Activated naive CD4-positive, alpha-beta T cell treated with anti-CD3 and anti-CD28 coated beads for 36 hours (primary cell): ENCODE measurements around the gene KSR2. TPM values are rescaled to one million over a fixed set of nuclear protein-coding genes. Genes with fewer than 3 reads are reported as not detected.
"Not testable (repeated sequence)": the region's sequence is repeated elsewhere in the genome, so short reads cannot be mapped to it uniquely, and the experiment has no call there.

Experiments used
- CTCF ChIA-PET: fragments of 350-600 bp; sonication (Branson Sonifier 250); formaldehyde crosslinking; loops from one replicate; lab custom pipeline; 2021; ENCODE audit warnings: antibody characterized with exemption; lab: Charles Lee
- DNase-seq: peaks from one replicate; pipeline ENCODE4 v3.0.0-alpha.2; 2020
- H3K27ac Mint-ChIP-seq: one replicate; pipeline ENCODE4 v1.8.0; 2021; ENCODE audit warnings: mild to moderate bottlenecking, mixed read lengths
- H3K27me3 Mint-ChIP-seq: one replicate; pipeline ENCODE4 v1.8.0; 2021; ENCODE audit warnings: low read depth, mixed read lengths
- H3K36me3 Mint-ChIP-seq: one replicate; pipeline ENCODE4 v1.8.0; 2021; ENCODE audit warnings: low read depth, mixed read lengths
- H3K4me1 Mint-ChIP-seq: one replicate; pipeline ENCODE4 v1.8.0; 2021; ENCODE audit warnings: low read depth, mixed read lengths
- H3K4me3 Mint-ChIP-seq: one replicate; pipeline ENCODE4 v1.8.0; 2021; ENCODE audit warnings: mild to moderate bottlenecking, moderate library complexity, mixed read lengths
- H3K9me3 Mint-ChIP-seq: one replicate; pipeline ENCODE4 v1.8.0; 2021; ENCODE audit warnings: mixed read lengths
- intact Hi-C: fragments of 100-400 bp; cut with micrococcal nuclease; formaldehyde crosslinking; loops from one replicate; pipeline ENCODE4 v1.15.1; 2023
- total RNA-seq, 2 experiments: library from RNA; stranded (reverse); gene quantifications; one replicate each; pipeline ENCODE4 v1.2.3, GENCODE V29; 2021

KSR2 gene
- total RNA-seq, 2 experiments from 2014 or later, result 0.05 TPM; not detected in 1

- no peak overlapping the region for H3K27ac Mint-ChIP-seq
- CTCF ChIA-PET, result no interaction called here
- intact Hi-C loops, result no loop called here
Observed at GRCh38 chr12:117661471-117661870, 307.3 kb downstream of the KSR2 start.

DNA sequence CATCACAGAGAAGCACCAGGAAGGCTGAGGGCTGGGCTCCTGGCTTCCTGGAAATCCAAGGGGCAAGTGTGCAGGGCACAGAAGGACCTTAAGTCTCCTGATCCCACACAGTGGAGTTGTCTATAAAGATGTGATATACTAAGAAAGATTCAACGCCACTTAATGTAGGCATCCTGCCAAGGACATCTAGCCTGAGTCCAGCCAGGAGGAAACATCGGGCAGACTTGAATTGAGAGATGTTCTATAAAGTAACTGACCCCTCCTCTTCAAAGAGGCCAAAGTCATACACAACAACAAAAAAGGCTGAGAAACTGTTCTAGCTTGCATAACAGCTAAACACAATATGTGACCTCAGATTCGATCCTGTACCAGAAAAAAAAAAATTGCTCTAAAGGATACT is 307.9 kb downstream of the KSR2 start:
- DNase-seq, result no peak
- Mint-ChIP-seq H3K4me3 (no peak overlapping the region), H3K36me3 (no peaks in the 10 kb centered on the region), H3K27ac (no peak overlapping the region), H3K9me3 (no peaks in the 10 kb centered on the region), H3K4me1 (no peaks in the 10 kb centered on the region), H3K27me3 (peaks cover 2% of the 10 kb centered on the region)
- intact Hi-C loops, result no loop called here
- CTCF ChIA-PET, result no interaction called here

More at GRCh38 chr12:117661471-117661870, 307.3 kb downstream of the KSR2 start:
- H3K27me3 Mint-ChIP-seq, result peaks cover 2% of the 10 kb centered on the region
- no peak overlapping the region for H3K4me3 Mint-ChIP-seq
- H3K9me3 Mint-ChIP-seq, result no peaks in the 10 kb centered on the region
- no peaks in the 10 kb centered on the region for H3K4me1 Mint-ChIP-seq
- no peaks in the 10 kb centered on the region for H3K36me3 Mint-ChIP-seq
- no peak for DNase-seq

GRCh38 chr12:117658226-117658625 is 310.6 kb downstream of the KSR2 start:
- H3K27ac Mint-ChIP-seq, result no peak overlapping the region
- intact Hi-C loops, result no loop called here
- no peaks in the 10 kb centered on the region for H3K4me1 Mint-ChIP-seq
- H3K4me3 Mint-ChIP-seq, result no peak overlapping the region
- H3K36me3 Mint-ChIP-seq, result peaks cover 2% of the 10 kb centered on the region
- CTCF ChIA-PET, result no interaction called here
- H3K9me3 Mint-ChIP-seq, result no peaks in the 10 kb centered on the region
- DNase-seq, result no peak
- H3K27me3 Mint-ChIP-seq, result peaks cover 2% of the 10 kb centered on the region

GRCh38 chr12:117649796-117650195 is 319.0 kb downstream of the KSR2 start:
- CTCF ChIA-PET, result no interaction called here
- intact Hi-C loops, result no loop called here
- H3K27ac Mint-ChIP-seq, result no peak overlapping the region
- peaks cover 8% of the 10 kb centered on the region for H3K9me3 Mint-ChIP-seq
- peaks cover 2% of the 10 kb centered on the region for H3K36me3 Mint-ChIP-seq
- DNase-seq, result no peak
- no peak overlapping the region for H3K4me3 Mint-ChIP-seq
- H3K4me1 Mint-ChIP-seq, result no peaks in the 10 kb centered on the region
- H3K27me3 Mint-ChIP-seq, result peaks cover 2% of the 10 kb centered on the region

DNA sequence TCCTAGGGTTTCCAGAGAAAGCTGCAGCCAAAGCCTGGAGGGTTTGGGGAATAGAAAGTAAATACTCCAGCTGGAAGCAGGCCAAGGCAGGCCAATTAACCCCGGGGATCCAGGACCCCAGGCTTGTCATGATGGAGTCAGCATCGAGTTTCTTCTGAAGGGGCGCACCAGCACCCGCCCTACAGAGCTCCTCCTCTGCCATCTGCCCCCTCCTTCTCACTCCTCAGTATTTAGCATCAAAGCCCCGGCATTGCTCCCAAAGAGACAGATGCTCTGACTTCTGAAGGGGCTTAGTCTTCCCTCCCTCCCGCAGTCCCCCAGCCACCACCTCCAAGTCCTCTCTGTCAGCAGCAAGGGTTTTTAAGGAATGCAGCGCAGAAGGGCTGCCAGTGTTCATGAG is 322.3 kb downstream of the KSR2 start:
- CTCF ChIA-PET, result interaction anchor here (0.6 kb wide), 1 partner anchor 553 kb away, joined by 4 read pairs; no protein-coding TSS in a partner anchor
- no peaks in the 10 kb centered on the region for H3K36me3 Mint-ChIP-seq
- peaks cover 4% of the 10 kb centered on the region for H3K9me3 Mint-ChIP-seq
- peaks cover 5% of the 10 kb centered on the region for H3K27me3 Mint-ChIP-seq
- no peaks in the 10 kb centered on the region for H3K4me1 Mint-ChIP-seq
- intact Hi-C loops, result no loop called here
- no peak for DNase-seq
- H3K27ac Mint-ChIP-seq, result no peak overlapping the region
- no peak overlapping the region for H3K4me3 Mint-ChIP-seq

DNA sequence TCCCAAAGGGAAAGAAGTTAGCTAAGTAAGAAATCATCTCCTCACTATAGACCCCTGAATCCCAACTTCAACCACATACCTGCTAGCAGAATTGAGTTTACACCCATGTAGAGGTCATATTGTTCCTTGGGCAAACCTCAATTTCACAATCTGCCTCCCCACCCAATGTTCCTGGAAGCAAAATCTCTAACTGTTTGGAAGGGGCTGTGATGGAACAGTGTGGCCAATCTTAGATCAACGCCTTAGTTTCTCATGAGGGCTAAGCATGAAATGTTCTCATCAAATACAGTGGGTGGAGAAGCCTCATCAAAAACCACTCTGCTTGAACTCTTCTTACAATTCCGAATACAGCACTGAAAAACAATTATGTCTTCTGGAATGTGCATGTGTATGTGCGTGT is 323.3 kb downstream of the KSR2 start:
- CTCF ChIA-PET, result no interaction called here
- H3K27me3 Mint-ChIP-seq, result peaks cover 5% of the 10 kb centered on the region
- no peaks in the 10 kb centered on the region for H3K9me3 Mint-ChIP-seq
- no peaks in the 10 kb centered on the region for H3K36me3 Mint-ChIP-seq
- H3K27ac Mint-ChIP-seq, result no peak overlapping the region
- H3K4me3 Mint-ChIP-seq, result no peak overlapping the region
- no peaks in the 10 kb centered on the region for H3K4me1 Mint-ChIP-seq
- DNase-seq, result no peak
- intact Hi-C loops, result no loop called here

GRCh38 chr12:117643971-117644370 is 324.8 kb downstream of the KSR2 start:
- Mint-ChIP-seq H3K4me3 (no peak overlapping the region), H3K27me3 (peaks cover 5% of the 10 kb centered on the region), H3K27ac (no peak overlapping the region), H3K36me3 (no peaks in the 10 kb centered on the region), H3K4me1 (no peaks in the 10 kb centered on the region), H3K9me3 (no peaks in the 10 kb centered on the region)
- CTCF ChIA-PET, result no interaction called here
- intact Hi-C loops, result no loop called here
- no peak for DNase-seq

DNA sequence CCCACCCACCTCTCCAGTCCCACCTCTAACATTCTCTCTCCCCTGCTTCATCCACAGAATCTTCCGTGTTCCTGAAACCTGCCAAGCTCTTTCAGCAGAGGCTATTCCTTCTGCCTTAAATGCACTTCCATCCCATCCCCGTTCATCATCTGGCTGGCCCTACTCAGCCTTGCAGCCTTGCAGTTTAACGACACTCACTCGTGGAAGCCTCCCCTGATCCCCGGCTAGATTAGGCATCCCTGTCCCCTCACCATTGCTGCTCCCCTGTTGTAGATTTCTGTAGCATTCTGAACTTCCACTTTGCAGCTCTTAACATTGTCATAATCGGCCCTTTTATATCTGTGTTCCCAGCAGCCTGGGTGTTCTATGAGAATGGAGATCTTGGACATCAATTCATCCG is 326.9 kb downstream of the KSR2 start:
- Mint-ChIP-seq H3K4me1 (no peaks in the 10 kb centered on the region), H3K27me3 (peaks cover 5% of the 10 kb centered on the region), H3K27ac (no peak overlapping the region), H3K9me3 (peaks cover 5% of the 10 kb centered on the region), H3K36me3 (no peaks in the 10 kb centered on the region), H3K4me3 (no peak overlapping the region)
- CTCF ChIA-PET, result no interaction called here
- intact Hi-C loops, result no loop called here
- no peak for DNase-seq

GRCh38 chr12:117640511-117640910 is 328.3 kb downstream of the KSR2 start:
- peaks cover 7% of the 10 kb centered on the region for H3K9me3 Mint-ChIP-seq
- CTCF ChIA-PET, result no interaction called here
- no peak for DNase-seq
- H3K4me1 Mint-ChIP-seq, result no peaks in the 10 kb centered on the region
- peaks cover 1% of the 10 kb centered on the region for H3K36me3 Mint-ChIP-seq
- H3K27me3 Mint-ChIP-seq, result peaks cover 5% of the 10 kb centered on the region
- H3K4me3 Mint-ChIP-seq, result no peak overlapping the region
- no peak overlapping the region for H3K27ac Mint-ChIP-seq
- intact Hi-C loops, result no loop called here

GRCh38 chr12:117629454-117629853 is 339.3 kb downstream of the KSR2 start:
- DNase-seq, result no peak
- Mint-ChIP-seq H3K4me3 (no peak overlapping the region), H3K36me3 (no peaks in the 10 kb centered on the region), H3K9me3 (peaks cover 9% of the 10 kb centered on the region), H3K27me3 (peaks cover 13% of the 10 kb centered on the region), H3K4me1 (no peaks in the 10 kb centered on the region), H3K27ac (no peak overlapping the region)
- CTCF ChIA-PET, result no interaction called here
- intact Hi-C loops, result no loop called here

DNA sequence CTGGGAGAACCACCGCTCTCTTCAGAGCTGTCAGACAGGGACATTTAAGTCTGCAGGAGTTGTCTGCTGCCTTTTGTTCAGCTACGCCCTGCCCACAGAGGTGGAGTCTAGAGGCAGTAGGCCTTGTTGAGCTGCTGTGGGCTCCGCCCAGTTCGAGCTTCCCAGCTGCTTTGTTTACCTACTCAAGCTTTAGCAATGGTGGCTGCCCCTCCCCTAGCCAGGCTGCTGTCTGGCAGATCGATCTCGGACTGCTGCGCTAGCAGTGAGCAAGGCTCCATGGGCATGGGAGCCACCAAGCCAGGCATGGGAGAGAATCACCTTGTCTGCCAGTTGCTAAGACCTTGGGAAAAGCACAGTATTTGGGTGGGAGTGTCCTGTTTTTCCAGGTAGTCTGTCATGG is 340.1 kb downstream of the KSR2 start:
- H3K4me3 Mint-ChIP-seq, CTCF ChIA-PET, H3K27ac Mint-ChIP-seq, DNase-seq, H3K4me1 Mint-ChIP-seq, H3K27me3 Mint-ChIP-seq, H3K36me3 Mint-ChIP-seq, intact Hi-C loops: not testable (repeated sequence)
- peaks cover 10% of the 10 kb centered on the region for H3K9me3 Mint-ChIP-seq

DNA sequence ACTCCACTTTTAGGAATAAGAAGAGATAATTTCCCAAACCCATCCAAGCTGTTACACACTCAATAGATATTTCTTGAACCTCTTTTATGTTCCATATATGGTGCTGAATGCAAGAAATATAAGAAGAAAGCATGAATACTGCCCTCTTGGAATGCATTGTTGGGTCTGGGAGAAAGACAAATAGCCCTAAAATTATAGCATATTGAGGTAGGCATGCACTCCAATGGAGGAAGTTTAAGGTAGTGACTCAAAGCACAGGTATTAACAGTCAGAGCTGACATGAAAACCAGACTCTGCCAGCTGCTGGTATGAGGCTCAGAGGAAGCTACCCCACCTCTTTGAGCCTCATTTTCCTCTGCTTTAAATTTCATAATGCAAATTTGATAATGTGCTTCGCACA is 346.0 kb downstream of the KSR2 start:
- CTCF ChIA-PET, result no interaction called here
- no peak overlapping the region for H3K4me3 Mint-ChIP-seq
- no peaks in the 10 kb centered on the region for H3K4me1 Mint-ChIP-seq
- intact Hi-C loops, result no loop called here
- peaks cover 17% of the 10 kb centered on the region for H3K9me3 Mint-ChIP-seq
- no peaks in the 10 kb centered on the region for H3K36me3 Mint-ChIP-seq
- no peak for DNase-seq
- H3K27me3 Mint-ChIP-seq, result no peaks in the 10 kb centered on the region
- no peak overlapping the region for H3K27ac Mint-ChIP-seq

GRCh38 chr12:117622087-117622486 is 346.7 kb downstream of the KSR2 start:
- CTCF ChIA-PET, result no interaction called here
- H3K36me3 Mint-ChIP-seq, result no peaks in the 10 kb centered on the region
- no peaks in the 10 kb centered on the region for H3K27me3 Mint-ChIP-seq
- H3K4me1 Mint-ChIP-seq, result no peaks in the 10 kb centered on the region
- intact Hi-C loops, result no loop called here
- no peak overlapping the region for H3K27ac Mint-ChIP-seq
- H3K9me3 Mint-ChIP-seq, result peaks cover 16% of the 10 kb centered on the region
- DNase-seq, result no peak
- no peak overlapping the region for H3K4me3 Mint-ChIP-seq

- H3K27ac Mint-ChIP-seq, result no peak overlapping the region
- no peaks in the 10 kb centered on the region for H3K27me3 Mint-ChIP-seq
- CTCF ChIA-PET, result interaction anchor here (1.1 to 1.3 kb wide), 2 partner anchors 11 to 20 kb away, joined by 3 read pairs; no protein-coding TSS in a partner anchor
- DNase-seq, result no peak
- H3K4me3 Mint-ChIP-seq, result no peak overlapping the region
- H3K4me1 Mint-ChIP-seq, result no peaks in the 10 kb centered on the region
- intact Hi-C loops, result no loop called here
- H3K36me3 Mint-ChIP-seq, result no peaks in the 10 kb centered on the region
- H3K9me3 Mint-ChIP-seq, result peaks cover 3% of the 10 kb centered on the region
Observed at GRCh38 chr12:117607778-117608177, 361.0 kb downstream of the KSR2 start.
